IPS-18c (cell line): ENCODE results near the gene SDCCAG8.
"Not testable (repeated sequence)": the region's sequence is repeated elsewhere in the genome, so short reads cannot be mapped to it uniquely, and the experiment has no call there.

Experiments
- H3K4me3 ChIP-seq: 2 replicates; pipeline ENCODE4 v1.7.0; 2013; ENCODE audit warnings: low read depth, mild to moderate bottlenecking, low read length, moderate library complexity; ENCODE audit not compliant: insufficient read depth
- H3K9me3 ChIP-seq: one replicate; pipeline ENCODE4 v1.6.1; 2013; ENCODE audit warnings: mild to moderate bottlenecking, low read length, moderate library complexity; ENCODE audit not compliant: control insufficient read depth, insufficient read depth

Gene SDCCAG8

DNA sequence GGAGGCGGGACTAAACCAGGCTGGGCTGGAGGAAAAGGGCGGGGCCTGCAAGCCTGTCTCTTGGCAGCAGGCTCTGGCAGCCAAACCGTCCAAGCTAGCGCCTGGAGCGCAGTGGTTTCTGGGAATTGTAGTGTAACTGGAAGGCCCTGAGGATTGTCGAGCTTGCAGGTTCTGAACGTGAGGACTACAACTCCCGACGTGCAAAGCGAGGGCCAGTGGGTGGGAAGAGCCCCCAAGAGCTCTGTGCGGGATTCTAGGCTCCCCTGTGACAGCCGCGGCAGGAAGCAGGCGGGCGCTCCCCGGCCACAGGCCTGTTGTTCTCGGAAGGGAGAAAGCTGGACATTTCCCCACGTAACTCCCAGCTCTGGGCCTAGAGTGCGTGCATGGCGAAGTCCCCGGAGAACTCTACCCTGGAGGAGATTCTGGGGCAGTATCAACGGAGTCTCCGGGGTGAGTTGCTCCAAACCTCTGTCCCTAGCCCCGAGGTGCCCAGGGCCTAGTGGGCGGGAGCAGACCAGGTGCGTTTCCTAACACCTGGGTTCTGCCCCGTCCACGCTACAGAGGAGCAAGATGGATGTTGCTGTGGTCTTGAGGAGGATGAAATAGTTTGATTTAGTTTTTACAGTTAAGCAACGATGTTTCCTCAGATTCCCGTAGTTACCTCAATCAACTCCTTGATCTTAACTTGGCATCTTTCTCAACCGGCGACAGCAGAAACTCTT, at the start of gene SDCCAG8:
TSS of gene SDCCAG8 (plus strand) at position 251 of the 722 bp plus-strand sequence. CDS start at position 384, 133 bp downstream.
- H3K9me3 ChIP-seq: no peaks in the 10 kb centered on the region
- H3K4me3 ChIP-seq: peak within 1 kb of the TSS; percentile 66

- not testable (repeated sequence) for H3K4me3 ChIP-seq
These were observed 43.9 kb upstream of the SDCCAG8 start for GRCh38 chr1:243211984-243212383.

DNA sequence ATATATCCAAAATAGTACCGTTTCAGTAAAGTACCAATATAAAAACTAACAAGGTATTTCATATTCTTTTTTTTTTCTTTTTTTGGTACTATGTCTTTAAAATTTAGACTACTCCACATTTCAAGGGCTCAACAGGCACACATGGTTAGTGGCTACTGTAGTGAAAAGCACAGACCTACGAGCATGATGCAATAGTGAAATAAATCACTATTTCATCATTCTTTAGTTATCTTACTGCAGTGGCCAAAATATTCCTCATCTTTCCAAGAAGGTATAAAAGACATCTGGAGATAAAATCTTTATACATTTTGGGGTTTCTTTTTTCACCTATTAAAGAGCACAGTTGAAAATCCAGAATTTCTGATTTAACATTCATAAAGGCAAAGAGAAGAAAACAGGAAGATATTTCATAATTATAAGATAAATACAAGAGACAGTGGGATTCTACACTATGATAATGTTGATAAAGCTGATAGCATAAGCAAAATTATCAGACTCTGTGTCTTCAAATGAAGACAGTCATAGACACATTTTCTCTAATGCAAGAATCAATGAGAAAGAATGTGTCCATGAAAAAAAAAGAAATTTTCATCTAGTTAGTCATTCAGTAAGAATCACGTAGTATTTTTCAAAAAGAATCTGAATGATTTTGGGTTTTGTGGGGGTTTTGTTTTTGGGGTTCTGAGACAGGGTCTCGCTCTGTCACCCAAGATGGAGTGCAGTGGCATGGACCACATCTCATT, 42.6 kb upstream of the SDCCAG8 start:
- H3K4me3 ChIP-seq: no peak overlapping the region
- H3K9me3 ChIP-seq: no peaks in the 10 kb centered on the region

More at GRCh38 chr1:243211984-243212383, 43.9 kb upstream of the SDCCAG8 start:
- H3K9me3 ChIP-seq: not testable (repeated sequence)

DNA sequence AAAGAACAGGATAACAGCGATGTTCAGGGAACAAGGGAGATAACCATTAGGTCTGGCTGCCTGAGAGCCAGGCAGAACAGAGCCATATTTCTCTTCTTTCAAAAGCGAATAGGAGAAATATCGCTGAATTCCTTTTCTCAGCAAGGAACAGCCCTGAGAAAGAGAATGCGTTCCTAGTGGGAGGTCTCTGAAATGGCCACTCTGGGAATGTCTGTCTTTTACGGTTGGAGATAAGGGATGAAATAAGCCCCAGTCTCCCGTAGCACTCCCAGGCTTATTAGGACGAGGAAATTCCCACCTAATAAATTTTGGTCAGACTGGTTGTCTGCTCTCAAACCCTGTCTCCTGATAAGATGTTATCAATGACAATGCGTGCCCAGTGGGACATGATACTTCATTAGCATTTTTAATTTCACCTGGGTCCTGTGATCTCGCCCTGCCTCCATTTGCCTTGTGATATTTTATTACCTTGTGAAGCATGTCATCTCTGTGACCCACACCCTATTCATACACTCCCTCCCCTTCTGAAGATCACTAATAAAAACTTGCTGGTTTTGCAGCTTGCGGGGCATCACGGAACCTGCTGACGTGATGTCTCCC, 40.5 kb upstream of the SDCCAG8 start:
- not testable (repeated sequence) for H3K9me3 ChIP-seq, H3K4me3 ChIP-seq

DNA sequence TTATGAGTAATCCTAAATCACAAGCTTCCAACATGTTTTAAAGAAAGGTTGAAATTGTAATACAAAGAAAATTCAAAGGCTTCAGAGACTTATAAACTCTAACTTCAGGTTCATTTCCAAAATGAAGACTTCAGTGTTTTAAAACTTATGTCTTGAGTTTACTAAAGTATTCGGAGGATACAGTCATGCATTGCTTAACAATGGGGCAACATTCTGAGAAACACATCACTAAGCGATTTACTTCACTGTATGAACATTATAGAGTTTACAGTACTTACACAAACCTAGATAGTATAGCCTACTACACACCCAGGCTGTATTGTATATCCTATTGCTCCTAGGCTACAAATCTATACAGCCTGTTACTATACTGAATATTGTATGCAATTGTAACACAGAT, 39.1 kb upstream of the SDCCAG8 start:
- H3K9me3 ChIP-seq: no peaks in the 10 kb centered on the region
- no peak overlapping the region for H3K4me3 ChIP-seq

DNA sequence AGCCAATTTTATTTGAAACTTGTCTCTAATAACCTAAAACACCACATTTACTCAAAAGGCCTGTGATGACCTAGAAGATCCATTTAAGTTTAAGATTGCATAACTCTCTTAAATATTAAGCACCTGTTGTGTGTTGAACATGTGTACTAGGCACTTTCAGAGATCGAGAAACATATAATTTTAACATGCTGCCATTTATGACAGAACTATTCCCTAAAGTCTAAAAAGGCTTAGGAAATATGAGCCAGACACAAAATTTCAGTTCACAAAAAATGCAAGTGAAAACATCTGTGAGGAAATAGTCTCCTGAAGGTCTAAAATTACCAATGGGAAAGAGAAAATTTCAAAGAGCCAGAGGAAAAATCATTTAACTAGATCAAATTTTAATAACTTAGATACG, 38.5 kb upstream of the SDCCAG8 start:
- Histone ChIP-seq H3K4me3 (no peak overlapping the region), H3K9me3 (no peaks in the 10 kb centered on the region)

- no peaks in the 10 kb centered on the region for H3K9me3 ChIP-seq
- H3K4me3 ChIP-seq: no peak overlapping the region
These were observed 37.8 kb upstream of the SDCCAG8 start for GRCh38 chr1:243218059-243218458.

DNA sequence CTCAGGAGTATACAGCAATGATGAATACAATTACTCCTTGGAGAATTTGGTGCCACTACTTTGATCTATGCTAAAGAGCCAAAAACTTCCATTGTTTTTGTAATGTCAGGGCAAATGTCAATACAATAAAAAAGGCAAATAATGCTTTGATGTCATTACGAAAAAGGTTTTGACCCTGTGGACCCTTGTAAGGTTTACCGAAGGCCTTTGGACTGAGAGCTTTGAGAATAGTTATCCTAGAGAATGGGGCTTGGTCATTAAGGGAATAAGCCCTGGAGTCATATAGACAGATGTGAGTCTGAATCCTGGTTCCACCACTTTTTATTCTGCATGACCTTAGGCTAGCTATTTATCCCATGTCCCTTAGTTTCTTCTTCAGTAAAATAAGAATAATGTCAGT, 28.2 kb upstream of the SDCCAG8 start:
- Histone ChIP-seq H3K4me3 (no peak overlapping the region), H3K9me3 (no peaks in the 10 kb centered on the region)

- Histone ChIP-seq H3K9me3 (no peaks in the 10 kb centered on the region), H3K4me3 (no peak overlapping the region)
These were observed 26.3 kb upstream of the SDCCAG8 start for GRCh38 chr1:243229526-243229925.

GRCh38 chr1:243230914-243231313, 24.9 kb upstream of the SDCCAG8 start:
- H3K4me3 ChIP-seq: no peak overlapping the region
- no peaks in the 10 kb centered on the region for H3K9me3 ChIP-seq

DNA sequence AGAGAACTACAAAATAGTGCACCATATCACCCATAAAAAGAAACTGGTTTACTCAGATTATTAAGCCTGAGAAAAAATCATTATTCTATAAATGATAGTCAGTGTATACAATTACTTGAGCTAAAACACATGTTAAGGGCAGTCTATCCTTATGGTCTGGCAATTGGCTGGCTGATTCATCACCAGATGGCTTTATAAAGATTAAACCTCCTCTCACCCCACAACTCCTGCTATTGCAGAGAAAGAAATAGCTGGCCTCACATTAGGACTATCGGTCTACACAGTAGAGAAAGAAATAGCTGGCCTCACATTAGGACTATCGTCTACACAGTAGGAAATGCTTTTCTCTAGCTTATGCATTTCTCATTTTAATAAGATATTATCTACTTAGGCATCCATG, 21.9 kb upstream of the SDCCAG8 start:
- no peaks in the 10 kb centered on the region for H3K9me3 ChIP-seq

GRCh38 chr1:243234978-243235647, 20.7 kb upstream of the SDCCAG8 start:
- no peak overlapping the region for H3K4me3 ChIP-seq
- no peaks in the 10 kb centered on the region for H3K9me3 ChIP-seq

More for the DNA sequence above, 21.9 kb upstream of the SDCCAG8 start:
- no peak overlapping the region for H3K4me3 ChIP-seq

DNA sequence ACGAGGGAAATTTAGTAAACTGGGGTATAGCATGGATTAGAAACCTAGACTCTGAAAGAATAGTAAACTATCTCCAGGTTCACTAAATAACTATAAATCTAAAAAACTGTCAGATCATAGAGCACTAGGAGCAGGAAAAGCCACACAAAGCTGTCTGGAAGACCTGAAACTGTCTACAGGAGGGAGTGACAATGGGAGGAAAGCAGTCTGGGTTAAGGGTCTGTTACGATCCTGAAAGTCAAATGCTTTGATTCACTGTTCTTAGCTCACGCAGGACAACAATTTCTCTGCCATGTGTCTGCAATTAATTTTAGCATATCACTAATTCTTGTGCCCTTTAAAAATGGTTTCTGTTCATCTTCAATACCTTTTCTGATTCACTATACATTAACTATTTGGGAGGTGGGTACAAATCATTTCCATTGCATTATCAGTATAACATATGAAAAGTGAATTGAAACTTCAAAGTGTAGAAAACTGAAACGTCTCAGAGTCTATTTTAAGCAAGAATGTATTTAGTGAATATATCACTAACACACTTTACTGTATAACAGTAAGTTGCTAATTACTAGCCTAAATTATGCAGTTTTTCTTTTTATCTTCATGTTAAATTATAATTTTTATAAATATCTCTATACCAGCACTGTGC, 19.1 kb upstream of the SDCCAG8 start:
- Histone ChIP-seq H3K9me3 (no peaks in the 10 kb centered on the region), H3K4me3 (no peak overlapping the region)

- H3K9me3 ChIP-seq: peaks cover 2% of the 10 kb centered on the region
- H3K4me3 ChIP-seq: no peak overlapping the region
These were observed 11.4 kb upstream of the SDCCAG8 start for GRCh38 chr1:243244432-243244841.

GRCh38 chr1:243246916-243247315, 8.9 kb upstream of the SDCCAG8 start:
- no peak overlapping the region for H3K4me3 ChIP-seq
- peaks cover 2% of the 10 kb centered on the region for H3K9me3 ChIP-seq

DNA sequence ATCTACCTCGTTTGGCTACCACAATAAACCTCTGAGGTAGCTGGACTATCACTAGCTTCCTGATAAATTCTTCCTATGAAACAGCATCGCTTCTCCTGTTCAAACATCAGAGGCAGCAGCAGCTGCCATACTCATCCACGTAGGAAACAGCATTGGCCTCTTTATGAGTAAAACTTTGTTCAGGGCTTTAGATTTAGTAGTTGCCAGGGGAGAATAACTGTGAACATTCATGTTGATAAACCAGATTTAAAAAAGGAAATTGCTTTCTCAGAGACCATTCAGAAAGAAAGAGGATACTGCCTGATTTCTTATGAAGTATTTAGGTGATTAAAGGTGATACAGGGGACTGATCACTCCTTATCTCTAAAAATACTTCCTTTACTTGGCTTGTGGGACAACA, 7.9 kb upstream of the SDCCAG8 start:
- Histone ChIP-seq H3K9me3 (peaks cover 2% of the 10 kb centered on the region), H3K4me3 (no peak overlapping the region)

GRCh38 chr1:243249214-243249613, 6.6 kb upstream of the SDCCAG8 start:
- Histone ChIP-seq H3K4me3 (no peak overlapping the region), H3K9me3 (no peaks in the 10 kb centered on the region)
